HepG2 (cell line): Measurements from ENCODE around the gene PTK7. TPM values are rescaled to one million over a fixed set of nuclear protein-coding genes. Genes with fewer than 3 reads are reported as not detected.

Source experiments
- AHDC1 ChIP-seq: sonication (generic); formaldehyde crosslinking; IDR thresholded peaks from 2 replicates; pipeline ENCODE4 v1.5.1; 2020; ENCODE audit warnings: mild to moderate bottlenecking, missing genetic modification reagents, borderline replicate concordance
- BCL6 ChIP-seq: IDR thresholded peaks from 2 replicates; pipeline ENCODE4 v1.6.1; 2016; ENCODE audit warnings: missing genetic modification reagents, missing compliant biosample characterization
- BORCS8-MEF2B ChIP-seq: sonication (generic); formaldehyde crosslinking; IDR thresholded peaks from 2 replicates; pipeline ENCODE4 v1.8.0; 2022; ENCODE audit warnings: mild to moderate bottlenecking, missing genetic modification reagents
- EHMT2 ChIP-seq: fragments of 200-600 bp; sonication (generic); IDR thresholded peaks from 2 replicates; pipeline ENCODE4 v1.7.0; 2017; ENCODE audit warnings: antibody characterized with exemption, low read depth, low read length, borderline replicate concordance
- KIAA2018 ChIP-seq: sonication (generic); formaldehyde crosslinking; IDR thresholded peaks from 2 replicates; pipeline ENCODE4 v1.5.0; 2020; ENCODE audit warnings: mild to moderate bottlenecking, missing genetic modification reagents, borderline replicate concordance
- PLSCR1 ChIP-seq: sonication (generic); formaldehyde crosslinking; IDR thresholded peaks from 2 replicates; pipeline ENCODE4 v1.5.0; 2020; ENCODE audit warnings: missing genetic modification reagents, mild to moderate bottlenecking, borderline replicate concordance
- SATB2 ChIP-seq: sonication (generic); formaldehyde crosslinking; IDR thresholded peaks from 2 replicates; pipeline ENCODE4 v1.5.0; 2020; ENCODE audit warnings: missing genetic modification reagents
- SIX1 ChIP-seq: sonication (generic); formaldehyde crosslinking; IDR thresholded peaks from 2 replicates; pipeline ENCODE4 v1.4.0; 2020; ENCODE audit warnings: missing genetic modification reagents, borderline replicate concordance
- TCF7 ChIP-seq: sonication (generic); IDR thresholded peaks from 2 replicates; pipeline ENCODE4 v1.6.1; 2016; ENCODE audit warnings: antibody characterized with exemption, low read depth
- ZBTB26 ChIP-seq: IDR thresholded peaks from 2 replicates; pipeline ENCODE4 v1.6.1; 2016; ENCODE audit warnings: missing compliant biosample characterization, missing genetic modification reagents, borderline replicate concordance
- ZNF747 ChIP-seq: sonication (generic); formaldehyde crosslinking; IDR thresholded peaks from 2 replicates; pipeline ENCODE4 v1.8.1; 2023; ENCODE audit warnings: missing genetic modification reagents, mild to moderate bottlenecking, borderline replicate concordance
- ZNF780A ChIP-seq: sonication (generic); formaldehyde crosslinking; IDR thresholded peaks from 2 replicates; pipeline ENCODE4 v1.8.0; 2022; ENCODE audit warnings: mild to moderate bottlenecking, missing genetic modification reagents, moderate library complexity
- polyA plus RNA-seq, 8 experiments: library from polyadenylated mRNA; depleted of rRNA in 3 of 8; stranded (reverse) in 7 of 8; unstranded in 1 of 8; fragments of >200 nt; fragmentation: Illumina TruSeq in 4 of 8; extraction: Trizol in 4 of 8; gene quantifications; 2 replicates each; pipeline versions ENCODE4 v1.2.1 to v1.2.3, GENCODE V29; 2011 to 2016; ENCODE audit warnings: low read depth in 4 of 8, missing spikeins in 1 of 8, mixed read lengths in 1 of 8; ENCODE audit not compliant: insufficient read depth in 1 of 8
- total RNA-seq, 5 experiments: library from RNA; depleted of rRNA; stranded (reverse); fragments of >200 nt; fragmentation: Illumina TruSeq; extraction: Trizol; gene quantifications; 2 replicates each; pipeline ENCODE4 v1.2.3, GENCODE V29; 2016; ENCODE audit warnings: low read depth in 1 of 5

The PTK7 gene
- total and polyA plus RNA-seq, 2 of the 13 experiments (the other 11 are each of a cell fraction or from before 2014, with no cell fraction given), result 98.5 to 99.8 TPM

GRCh38 chr6:43089874-43090558 is 13.9 kb downstream of the PTK7 start (continued):
- TF ChIP-seq EHMT2 (no peak), KIAA2018 (CRISPR knock-in tag) (no peak), BCL6 (CRISPR knock-in tag) (peak; percentile 79), ZBTB26 (CRISPR knock-in tag) (no peak), BORCS8-MEF2B (CRISPR knock-in tag) (no peak), TCF7 (peak; percentile 99), AHDC1 (CRISPR knock-in tag) (peak; percentile 86), SIX1 (CRISPR knock-in tag) (peak; percentile 52; the same call in 1 of the 2 replicates), SATB2 (CRISPR knock-in tag) (no peak), PLSCR1 (CRISPR knock-in tag) (no peak), ZNF780A (CRISPR knock-in tag) (no peak), ZNF747 (CRISPR knock-in tag) (no peak)
